ENCODE results near the gene UGT1A6. TPM values are rescaled to one million over a fixed set of nuclear protein-coding genes. Genes with fewer than 3 reads are reported as not detected.
A peak's percentile ranks its signal among the peaks of the same experiment; 100 is the strongest.
"Not testable (repeated sequence)": the region's sequence is repeated elsewhere in the genome, so short reads cannot be mapped to it uniquely, and the experiment has no call there.

Gene UGT1A6
- 10 to 100 TPM in 1 of 2 donors, 1 to 10 TPM in 1; 6.4 to 10.2 TPM for total RNA-seq
- long read RNA-seq, partial matches to known transcripts: 0 of 1 reads
- long read RNA-seq, other reads (novel, unspliced or antisense): 0 of 1 reads

DNA sequence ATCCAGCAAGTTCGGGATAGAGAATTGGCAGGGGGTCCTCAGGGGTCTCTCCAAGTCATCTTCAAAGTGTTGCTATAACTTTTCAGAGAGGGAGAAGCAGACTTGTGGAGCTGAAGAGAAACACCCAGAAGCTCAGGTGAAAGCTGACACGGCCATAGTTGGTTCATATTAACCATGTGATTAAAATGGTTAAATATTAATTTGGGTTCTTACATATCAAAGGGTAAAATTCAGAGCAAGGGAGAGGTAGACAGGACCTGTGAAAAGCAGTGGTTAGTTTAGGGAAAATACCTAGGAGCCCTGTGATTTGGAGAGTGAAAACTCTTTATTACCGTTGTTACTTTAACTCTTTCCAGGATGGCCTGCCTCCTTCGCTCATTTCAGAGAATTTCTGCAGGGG is at the start of gene UGT1A6:
TSS of gene UGT1A6 (plus strand) at position 243 of the 400 bp plus-strand sequence. CDS start at position 358, 115 bp downstream.
- DNase-seq (no peak), ATAC-seq (peak; percentile 60)
- intact Hi-C loops (cut with DNase I, micrococcal nuclease): no loop called here

DNA sequence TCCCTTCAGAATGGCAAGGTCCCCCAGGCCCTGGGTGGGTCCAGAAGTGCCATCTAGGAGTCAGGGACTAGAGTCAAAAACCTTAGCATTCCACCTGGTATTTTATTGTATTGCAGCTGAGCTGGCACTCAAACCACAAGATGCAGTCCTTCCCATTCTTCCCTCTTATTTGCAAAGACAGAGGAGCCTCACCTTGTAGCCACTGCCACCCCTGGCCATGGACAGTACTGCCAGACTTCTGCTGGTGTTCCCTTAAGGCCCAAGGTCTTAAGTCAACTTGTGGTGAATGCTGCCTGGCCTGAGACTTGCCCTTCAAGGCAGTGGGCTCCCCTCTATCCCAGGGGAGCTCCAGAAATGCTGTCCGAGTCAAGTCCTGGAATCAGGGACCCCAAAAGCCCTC is 49.6 kb upstream of the UGT1A6 start:
- ATAC-seq: peak; percentile 53
- peak; percentile 34 to 39 for DNase-seq
- intact Hi-C loops (cut with DNase I, micrococcal nuclease): no loop called here

DNA sequence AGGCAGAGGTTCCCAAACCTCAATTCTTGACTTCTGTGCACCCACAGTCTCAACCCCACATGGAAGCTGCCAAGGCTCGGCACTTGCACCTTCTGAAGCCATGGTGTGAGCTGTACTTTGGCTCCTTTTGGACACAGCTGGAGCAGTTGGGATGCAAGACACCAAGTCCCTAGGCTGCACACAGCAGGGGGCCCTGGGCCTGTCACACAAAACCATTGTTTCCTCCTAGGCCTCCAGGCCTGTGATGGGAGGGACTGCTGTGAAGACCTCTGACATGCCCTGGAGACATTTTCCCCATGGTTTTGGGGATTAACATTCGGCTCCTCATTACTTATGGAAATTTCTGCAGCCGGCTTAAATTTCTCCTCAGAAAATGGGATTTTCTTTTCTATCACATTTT is 46.7 kb upstream of the UGT1A6 start:
- intact Hi-C loops (cut with DNase I, micrococcal nuclease); ATAC-seq: not testable (repeated sequence)

DNA sequence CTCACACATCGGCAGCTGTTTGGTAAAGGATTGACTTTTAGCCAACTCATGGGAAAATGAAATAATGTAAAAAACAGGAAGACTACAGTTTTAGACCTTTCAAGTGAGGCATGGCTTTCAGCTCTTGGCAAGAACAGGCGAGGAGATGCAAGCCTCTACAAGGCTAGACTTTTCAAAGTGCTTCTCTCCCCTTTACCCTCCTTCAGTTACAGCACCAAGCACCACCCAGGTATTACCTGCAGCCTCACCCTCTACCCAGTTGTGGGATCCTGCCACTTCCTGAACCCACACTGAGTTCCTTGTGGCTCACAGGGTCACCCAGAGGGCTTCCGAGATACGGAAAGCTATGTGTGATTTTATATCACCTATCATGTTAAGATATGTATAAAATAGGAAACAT is 41.7 kb upstream of the UGT1A6 start:
- peak; percentile 99 for ATAC-seq
- DNase-seq: peak; percentile 38 to 70
- intact Hi-C loops (cut with DNase I, micrococcal nuclease): no loop called here

More for the DNA sequence above, 46.7 kb upstream of the UGT1A6 start:
- DNase-seq: not testable (repeated sequence)

DNA sequence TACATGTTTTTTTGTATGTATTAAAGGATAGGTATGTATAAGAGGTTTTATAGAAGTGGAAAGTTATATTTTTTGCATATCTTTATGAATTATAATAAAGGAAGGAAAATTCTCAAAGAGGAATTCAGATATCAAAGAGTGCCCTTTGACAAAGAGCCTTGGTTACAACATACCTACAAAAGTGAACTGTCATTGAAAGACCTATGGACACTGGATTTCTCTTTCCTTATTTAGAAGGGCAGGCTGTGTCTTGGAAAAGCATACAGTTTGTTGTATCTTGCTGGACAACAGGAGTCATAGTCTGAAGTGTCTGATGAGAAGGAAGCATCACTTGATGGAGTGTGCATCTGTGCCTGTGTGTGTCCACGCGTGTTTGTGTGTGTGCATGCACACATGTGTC is 41.3 kb upstream of the UGT1A6 start:
- intact Hi-C loops (cut with DNase I, micrococcal nuclease): no loop called here

DNA sequence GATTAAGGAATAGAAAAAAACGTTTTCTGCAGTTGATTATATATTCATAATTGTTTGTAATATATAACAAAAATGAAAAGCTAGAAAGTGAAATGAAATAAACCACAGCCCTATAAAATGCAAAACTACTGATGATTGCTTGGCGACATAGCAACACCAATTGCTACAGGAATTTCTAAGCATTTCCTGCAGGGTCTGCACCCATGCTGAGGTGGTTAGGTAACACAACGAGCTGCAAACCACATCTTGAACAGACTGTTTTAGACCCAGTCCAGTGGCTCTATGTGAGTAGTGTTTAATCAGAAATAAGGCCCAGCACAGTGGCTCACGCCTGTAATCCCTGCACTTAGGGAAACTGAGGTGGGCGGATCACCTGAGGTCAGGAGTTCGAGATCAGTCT is 38.2 kb upstream of the UGT1A6 start:
- intact Hi-C loops (cut with DNase I, micrococcal nuclease): no loop called here
- ATAC-seq: no peak
- no peak for DNase-seq

More for the DNA sequence above, 41.3 kb upstream of the UGT1A6 start:
- no peak for DNase-seq
- ATAC-seq: peak; percentile 72

DNA sequence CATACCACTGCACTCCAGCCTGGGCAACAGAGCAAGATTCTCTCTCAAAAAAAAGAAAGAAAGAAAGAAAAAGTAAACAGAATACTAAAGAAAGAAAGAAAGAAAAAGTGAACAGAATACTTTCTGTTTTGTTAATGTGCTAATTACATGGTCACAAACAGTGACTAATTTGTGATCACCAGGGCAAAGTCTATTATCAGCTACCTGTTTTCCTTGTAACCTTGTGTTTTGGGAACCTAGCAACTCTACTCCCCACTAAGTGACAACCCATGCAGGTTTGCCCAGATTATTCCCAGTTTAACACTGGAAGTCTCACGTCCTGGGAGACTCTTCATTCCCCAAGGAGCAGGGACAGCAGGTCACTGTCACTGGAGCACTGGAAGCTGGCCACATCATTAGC is 37.6 kb upstream of the UGT1A6 start:
- DNase-seq (no peak), ATAC-seq (no peak)
- intact Hi-C loops (cut with DNase I, micrococcal nuclease): no loop called here

DNA sequence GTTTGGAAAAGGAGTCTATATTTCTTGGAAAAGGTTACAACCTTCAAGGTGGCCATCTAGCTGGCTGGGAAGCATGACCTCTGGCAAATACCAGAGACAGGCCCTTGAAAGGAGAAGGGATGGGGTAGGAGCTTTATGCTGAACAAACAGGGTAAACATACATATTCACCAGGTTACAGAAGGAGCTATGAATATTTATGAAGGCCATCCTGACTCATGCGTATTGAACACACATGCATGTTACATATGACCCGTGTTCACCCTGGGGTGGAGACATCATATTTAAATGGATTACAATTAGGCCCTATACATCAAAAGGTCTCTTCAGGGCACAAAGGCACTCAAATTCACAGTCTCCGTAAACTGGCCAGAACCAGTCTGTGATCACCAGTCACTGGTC is 36.7 kb upstream of the UGT1A6 start:
- DNase-seq; ATAC-seq; intact Hi-C loops (cut with DNase I, micrococcal nuclease): not testable (repeated sequence)

DNA sequence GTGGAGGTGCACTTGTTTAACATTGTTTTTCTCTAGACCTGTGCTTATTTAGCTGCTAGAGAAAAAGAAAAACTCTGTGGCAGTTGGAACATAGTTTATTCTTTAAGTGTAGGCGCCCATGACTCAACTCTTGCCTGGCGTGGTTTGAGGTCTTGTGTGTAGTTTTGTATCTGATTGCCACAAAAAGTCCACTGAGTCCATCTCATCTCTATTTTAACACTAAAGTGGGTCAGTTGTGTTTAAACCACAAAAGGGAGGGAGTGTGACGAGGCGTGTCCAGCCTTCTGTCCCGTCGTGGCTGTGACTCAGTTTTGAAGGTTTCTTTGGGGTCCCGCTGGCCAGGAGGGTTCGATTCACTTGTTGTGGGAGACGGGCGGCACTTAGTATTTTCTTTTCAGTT is 36.2 kb upstream of the UGT1A6 start:
- no peak for DNase-seq
- no peak for ATAC-seq
- intact Hi-C loops (cut with DNase I, micrococcal nuclease): no loop called here

DNA sequence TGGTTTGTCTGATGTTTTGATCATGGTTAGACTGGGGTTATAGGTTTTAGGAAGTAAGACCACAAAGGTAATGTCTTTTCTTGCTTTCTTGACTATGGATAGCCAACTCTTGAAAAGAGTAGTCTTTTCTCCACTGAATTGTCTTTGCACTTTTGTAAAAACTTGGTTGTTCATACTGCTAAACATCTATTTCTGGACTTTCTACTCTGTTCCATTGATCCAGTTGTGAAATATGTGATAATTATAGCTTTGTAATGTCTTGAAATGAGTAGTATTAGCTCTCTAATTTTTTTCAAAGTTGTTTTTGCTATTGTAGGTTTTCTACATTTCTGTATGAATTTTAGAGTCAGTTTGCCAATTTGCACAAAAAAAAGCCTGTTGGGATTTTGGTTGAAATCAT is 34.1 kb upstream of the UGT1A6 start:
- ATAC-seq: no peak

DNA sequence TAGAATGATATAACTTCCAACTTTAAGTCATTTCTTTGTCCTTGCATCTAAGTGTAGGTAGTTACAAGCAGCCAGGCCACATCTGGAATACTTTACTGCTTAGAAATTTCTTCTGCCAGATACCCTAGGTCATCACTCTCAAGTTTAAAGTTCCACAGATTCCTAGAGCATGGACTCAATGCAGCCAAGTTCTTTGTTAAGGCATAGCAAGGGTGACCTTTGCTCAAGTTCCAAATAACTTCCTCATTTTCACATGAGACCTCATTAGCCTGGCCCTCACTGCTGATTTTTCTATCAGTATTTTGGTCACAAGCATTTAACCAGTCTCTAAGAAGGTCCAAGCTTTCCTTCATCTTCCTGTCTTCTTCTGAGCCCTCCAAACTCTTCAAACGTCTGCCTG is 28.8 kb upstream of the UGT1A6 start:
- intact Hi-C loops (cut with DNase I, micrococcal nuclease): no loop called here
- DNase-seq (no peak), ATAC-seq (peak; percentile 25)

More for the DNA sequence above, 34.1 kb upstream of the UGT1A6 start:
- no peak for DNase-seq
- intact Hi-C loops (cut with DNase I, micrococcal nuclease): no loop called here

DNA sequence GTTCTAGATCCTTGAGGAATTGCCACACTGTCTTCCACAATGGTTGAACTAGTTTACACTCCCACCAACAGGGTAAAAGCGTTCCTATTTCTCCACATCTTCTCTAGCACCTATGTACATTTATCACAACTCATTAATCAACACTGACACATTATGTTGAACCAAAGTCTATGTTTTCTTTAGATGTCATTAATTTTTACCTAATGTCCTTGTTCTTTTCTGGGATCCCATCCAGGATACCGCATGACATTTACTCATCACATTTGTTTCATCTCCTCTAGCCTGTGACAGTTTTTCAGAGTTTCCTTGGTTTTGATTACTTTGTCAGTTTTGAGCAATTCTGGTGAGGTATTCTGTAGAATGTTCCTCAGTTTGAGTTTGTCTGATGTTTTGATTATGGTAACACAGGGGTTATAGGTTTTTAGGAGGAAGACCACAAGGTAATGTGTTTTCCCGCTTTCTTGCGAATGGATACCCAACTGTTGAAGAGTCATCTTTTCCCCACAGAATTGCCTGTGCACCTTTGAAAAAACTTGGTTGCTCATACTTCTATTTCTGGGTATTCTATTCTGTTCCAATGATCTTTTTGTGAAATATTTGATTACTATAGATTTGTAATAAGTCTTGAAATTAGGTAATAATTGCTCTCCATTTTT is 24.0 kb upstream of the UGT1A6 start:
- ATAC-seq: no peak
- intact Hi-C loops (cut with DNase I, micrococcal nuclease): no loop called here
- no peak for DNase-seq

DNA sequence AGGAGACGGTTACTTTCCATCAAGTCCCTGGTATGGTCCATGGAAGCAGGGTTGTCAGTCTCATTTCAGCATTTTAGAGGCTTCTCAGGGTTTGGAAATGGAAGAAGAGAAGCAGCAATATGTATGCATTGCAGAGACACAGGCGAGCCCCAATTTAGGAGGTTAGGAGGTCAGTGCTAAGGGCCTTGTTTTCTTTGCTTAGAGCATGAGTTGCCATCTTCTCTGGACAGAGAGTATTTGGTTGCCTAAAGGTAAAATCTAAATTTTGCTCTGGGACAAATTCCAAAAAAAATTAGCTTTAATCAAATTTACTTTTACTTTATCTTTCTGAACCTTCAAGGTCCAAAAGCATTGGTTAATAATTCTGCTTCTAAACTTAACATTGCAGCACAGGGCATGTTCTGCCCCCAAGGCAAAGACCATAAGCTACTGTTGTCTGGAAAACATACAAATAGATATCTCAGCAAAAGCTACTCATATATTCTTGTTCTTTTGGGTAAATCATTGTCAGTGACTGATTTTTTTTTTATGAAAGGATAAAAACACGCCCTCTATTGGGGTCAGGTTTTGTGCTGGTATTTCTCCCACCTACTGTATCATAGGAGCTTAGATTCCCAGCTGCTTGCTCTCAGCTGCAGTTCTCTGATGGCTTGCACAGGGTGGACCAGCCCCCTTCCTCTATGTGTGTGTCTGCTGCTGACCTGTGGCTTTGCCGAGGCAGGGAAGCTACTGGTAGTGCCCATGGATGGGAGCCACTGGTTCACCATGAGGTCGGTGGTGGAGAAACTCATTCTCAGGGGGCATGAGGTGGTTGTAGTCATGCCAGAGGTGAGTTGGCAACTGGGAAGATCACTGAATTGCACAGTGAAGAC is 21.2 kb upstream of the UGT1A6 start, which contains the start of gene UGT1A9:
TSS of gene UGT1A9 (plus strand) at position 609 of the 872 bp plus-strand sequence. CDS start at position 646, 37 bp downstream.
- DNase-seq (no peak), ATAC-seq (no peak)
- intact Hi-C loops (cut with DNase I, micrococcal nuclease): no loop called here

DNA sequence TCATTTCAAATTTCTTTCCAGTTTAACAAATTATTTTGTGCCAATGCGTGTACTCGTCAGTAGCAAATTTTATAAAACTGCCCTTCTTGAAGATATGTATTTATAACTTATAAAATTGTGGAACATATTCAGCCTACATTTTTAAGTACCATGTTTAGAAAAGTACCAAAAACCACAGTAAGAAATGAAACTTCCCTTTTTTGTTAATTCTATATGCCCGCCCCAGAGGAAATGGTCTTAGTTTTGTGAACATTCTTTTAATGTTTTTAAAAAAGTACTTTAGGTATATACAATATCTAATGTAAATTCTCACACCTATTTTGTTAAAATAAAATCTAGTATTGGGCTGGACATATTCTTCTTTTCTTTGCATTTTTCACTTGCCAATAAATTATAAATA is 19.8 kb upstream of the UGT1A6 start:
- no peak for DNase-seq
- ATAC-seq: no peak
- intact Hi-C loops (cut with DNase I, micrococcal nuclease): no loop called here

DNA sequence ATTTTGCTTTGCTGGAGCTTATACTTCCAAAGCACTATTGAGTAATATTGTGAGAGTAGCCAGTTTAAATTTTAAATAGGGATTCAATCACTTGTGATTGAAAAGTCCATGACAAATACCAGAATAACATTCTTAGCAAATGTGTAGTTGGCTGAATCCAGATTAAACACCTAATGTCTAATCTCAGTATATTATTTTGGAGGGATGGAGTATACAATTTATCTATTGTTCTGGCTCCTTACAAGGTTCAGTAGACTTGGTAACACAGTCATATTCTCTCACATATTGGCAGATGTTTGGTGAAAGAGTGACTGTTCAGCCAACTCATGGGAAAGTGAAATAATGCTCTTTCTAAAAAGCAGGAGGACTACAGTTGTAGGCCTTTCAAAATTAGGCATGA is 18.8 kb upstream of the UGT1A6 start:
- ATAC-seq (no peak), DNase-seq (no peak)
- intact Hi-C loops (cut with DNase I, micrococcal nuclease): no loop called here

DNA sequence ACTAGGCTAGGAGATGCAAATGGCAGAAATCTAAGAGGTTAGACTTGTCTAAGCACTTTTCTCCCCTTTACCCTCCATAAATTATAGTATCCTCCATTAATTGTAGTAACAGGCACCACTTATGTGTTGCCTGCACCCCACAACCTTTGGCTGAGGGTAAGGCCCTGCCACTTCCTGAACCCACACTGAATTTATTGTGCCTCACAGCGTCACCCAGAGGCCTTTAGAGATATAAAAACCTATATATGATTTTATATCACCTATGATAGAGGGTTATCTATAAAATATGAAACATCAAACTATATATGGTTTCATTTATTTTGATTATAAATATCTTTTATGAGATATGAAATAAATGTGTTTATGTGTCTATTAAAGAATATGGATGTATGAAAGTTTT is 18.4 kb upstream of the UGT1A6 start:
- ATAC-seq: no peak
- no peak for DNase-seq
- intact Hi-C loops (cut with DNase I, micrococcal nuclease): no loop called here

DNA sequence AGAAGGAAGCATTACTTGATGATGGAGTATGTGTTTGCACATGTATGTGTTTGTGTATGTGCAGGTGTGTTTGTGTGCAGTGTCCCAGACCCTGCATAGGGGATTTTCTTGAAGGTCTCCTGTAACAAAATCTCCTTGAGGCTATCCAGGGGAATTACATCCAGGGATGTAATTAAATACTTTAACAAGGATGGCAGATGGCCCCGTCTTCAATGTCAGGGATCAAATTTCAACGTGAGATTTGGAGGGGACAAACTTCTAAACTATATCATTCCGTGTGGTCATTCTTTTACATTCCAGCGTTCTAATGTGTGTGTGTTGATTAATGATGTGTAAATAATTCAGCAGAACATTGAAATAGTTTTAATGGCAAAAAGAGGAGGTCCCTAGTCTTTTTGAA is 17.7 kb upstream of the UGT1A6 start:
- DNase-seq (no peak), ATAC-seq (no peak)
- intact Hi-C loops (cut with DNase I, micrococcal nuclease): no loop called here

DNA sequence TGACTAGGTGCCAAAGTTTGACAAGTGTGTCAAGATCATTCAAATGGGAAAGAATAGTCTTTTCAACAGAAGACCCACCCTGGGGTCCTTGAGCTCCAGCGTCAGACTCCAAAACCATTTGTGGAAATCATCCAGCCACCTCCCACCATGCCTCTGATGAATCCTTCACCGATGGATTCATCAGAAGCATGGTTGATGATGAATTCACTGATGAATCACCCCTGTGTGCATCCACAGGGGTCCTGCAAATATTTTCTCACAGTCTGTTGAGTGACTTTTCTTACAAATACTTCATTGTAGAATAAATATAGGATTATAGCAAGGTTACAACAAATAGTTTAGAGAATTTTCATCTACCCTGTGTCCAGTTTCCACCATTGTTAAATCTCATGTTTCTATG is 16.6 kb upstream of the UGT1A6 start:
- intact Hi-C loops (cut with DNase I, micrococcal nuclease): no loop called here
- DNase-seq: no peak
- ATAC-seq: no peak

DNA sequence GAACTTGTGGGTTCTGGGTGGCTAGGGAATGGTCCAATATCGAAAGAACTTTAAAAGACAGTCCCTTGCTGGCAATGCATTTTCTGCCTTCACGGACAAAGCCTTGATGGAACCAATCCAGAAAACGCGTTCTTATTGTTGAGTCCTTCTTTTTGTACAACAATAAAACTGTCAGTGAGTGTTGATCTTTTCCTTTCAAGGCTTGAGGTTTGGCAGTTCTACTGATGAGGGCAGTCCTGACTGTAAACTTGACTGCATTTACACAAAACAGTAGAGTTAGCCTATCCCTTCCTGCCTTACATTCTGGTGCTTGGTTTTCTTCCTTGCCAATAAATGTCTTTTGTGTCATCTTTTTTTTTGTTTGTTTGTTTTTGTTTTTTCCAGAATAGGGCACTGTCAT is 13.5 kb upstream of the UGT1A6 start:
- intact Hi-C loops (cut with DNase I, micrococcal nuclease): no loop called here
- ATAC-seq (peak; percentile 36), DNase-seq (no peak)
